SK-N-SH (cell line): ENCODE data around the gene NBEA.

Experiments
- CTCF ChIP-seq: fragments of 200-600 bp; sonication (generic); IDR thresholded peaks from 2 replicates; pipeline ENCODE4 v1.6.1; 2017; ENCODE audit warnings: antibody characterized with exemption, mild to moderate bottlenecking, moderate library complexity
- EP300 ChIP-seq, 2 experiments: IDR thresholded peaks; 2 replicates each; pipeline versions ENCODE4 v1.4.0 to v1.6.1; 2012; ENCODE audit warnings: borderline replicate concordance in 1 of 2, low read depth in 1 of 2, low read length in 1 of 2
- MEF2A ChIP-seq: IDR thresholded peaks from 2 replicates; pipeline ENCODE4 v1.4.0; 2012; ENCODE audit warnings: low read depth, borderline replicate concordance
- MXI1 ChIP-seq: IDR thresholded peaks from 2 replicates; pipeline ENCODE4 v1.6.1; 2012; ENCODE audit warnings: mild to moderate bottlenecking, low read depth, low read length, improper control_type of control experiment
- SIN3A ChIP-seq: IDR thresholded peaks from 2 replicates; pipeline ENCODE4 v1.6.1; 2012; ENCODE audit warnings: low read depth, mild to moderate bottlenecking, low read length, moderate library complexity, borderline replicate concordance
- TEAD4 ChIP-seq: IDR thresholded peaks from 2 replicates; pipeline ENCODE4 v1.4.0; 2012; ENCODE audit warnings: mild to moderate bottlenecking, borderline replicate concordance; ENCODE audit not compliant: insufficient read depth
- ZBTB33 ChIP-seq: IDR thresholded peaks from 2 replicates; pipeline ENCODE4 v1.4.0; 2012; ENCODE audit warnings: low read depth, borderline replicate concordance

GRCh38 chr13:35485424-35485823 lies 543.4 kb downstream of the NBEA start:
- no peak for TF ChIP-seq ZBTB33
- no peak for TF ChIP-seq TEAD4
- no peak for TF ChIP-seq CTCF
- no peak for TF ChIP-seq SIN3A
- peak in 1 of 2 experiments; percentile 80; a peak in 2 of 4 replicates for TF ChIP-seq EP300 (IDR thresholded peaks at IDR 0.05; ENCODE audit: borderline replicate concordance in 1 of 2, low read depth in 1 of 2, low read length in 1 of 2)
- TF ChIP-seq MEF2A = no peak
- TF ChIP-seq MXI1 = no peak
